ENCODE results near the gene ACTL6B.
"Not testable (repeated sequence)": the region's sequence is repeated elsewhere in the genome, so short reads cannot be mapped to it uniquely, and the experiment has no call there.

ACTL6B gene

GRCh38 chr7:100669106-100669505, 12.9 kb upstream of the ACTL6B start:
- not testable (repeated sequence) for H3K9me3 ChIP-seq (ENCODE audit: insufficient read depth, low read depth, low read length); H2BK120ac ChIP-seq (ENCODE audit: insufficient read depth, low read length, poor library complexity); H3K79me1 ChIP-seq (ENCODE audit: low read length); H3K14ac ChIP-seq (ENCODE audit: low read length); H2BK12ac ChIP-seq (ENCODE audit: low read length); H2AK5ac ChIP-seq (ENCODE audit: low read length); H3K36me3 ChIP-seq (ENCODE audit: control insufficient read depth in 1 of 2, insufficient read depth in 2 of 2, low read length in 2 of 2); H3K23ac ChIP-seq (ENCODE audit: low read length); H3K9ac ChIP-seq (ENCODE audit: low read length); H3K27ac ChIP-seq (ENCODE audit: low read depth, low read length); H3K4me2 ChIP-seq (ENCODE audit: low read length); H4K12ac ChIP-seq (ENCODE audit: low read depth, low read length); H3K4ac ChIP-seq (ENCODE audit: low read depth, low read length); H4K91ac ChIP-seq (ENCODE audit: low read depth, low read length); H3K27me3 ChIP-seq (ENCODE audit: insufficient read depth, low read length); H3K18ac ChIP-seq (ENCODE audit: low read length); H3K4me1 ChIP-seq (ENCODE audit: control insufficient read depth in 1 of 2, insufficient read depth in 2 of 2, low read length in 2 of 2); H3K4me3 ChIP-seq (ENCODE audit: low read depth, low read length); DNase-seq; H2AFZ ChIP-seq (ENCODE audit: insufficient read depth, low read length, poor library complexity); H3K79me2 ChIP-seq (ENCODE audit: control insufficient read depth, insufficient read depth, low read length, poor library complexity); H4K8ac ChIP-seq (ENCODE audit: low read depth, low read length); H2BK5ac ChIP-seq (ENCODE audit: low read depth, low read length, poor library complexity)
- WGBS (ENCODE audit: extremely low coverage, insufficient coverage, insufficient read length), result no CpG with 5 or more reads among the region's 12 CpGs

DNA sequence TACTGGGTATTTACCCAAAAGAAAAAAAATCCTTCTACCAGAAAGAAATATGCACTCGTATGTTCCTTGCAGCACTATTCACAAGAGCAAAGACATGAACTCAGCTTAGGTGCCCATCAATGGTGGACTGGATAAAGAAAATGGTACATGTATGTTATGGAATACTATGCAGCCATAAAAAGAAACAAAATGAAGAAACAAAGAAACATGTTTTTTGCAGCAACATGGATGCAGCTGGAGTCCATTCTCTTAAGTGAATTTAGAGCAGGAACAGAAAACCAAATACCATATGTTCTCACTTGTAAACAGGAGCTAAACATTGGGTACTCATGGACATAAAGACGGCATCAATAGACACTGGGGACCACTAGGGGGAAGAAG, 11.8 kb upstream of the ACTL6B start:
- H3K9ac ChIP-seq (ENCODE audit: low read length), result no peak overlapping the region
- H4K91ac ChIP-seq (ENCODE audit: low read depth, low read length), result no peak overlapping the region
- H2BK5ac ChIP-seq (ENCODE audit: low read depth, low read length, poor library complexity), result no peak overlapping the region
- H3K18ac ChIP-seq (ENCODE audit: low read length), result no peak overlapping the region
- no peak overlapping the region for H3K14ac ChIP-seq (ENCODE audit: low read length)
- no peak overlapping the region for H3K4ac ChIP-seq (ENCODE audit: low read depth, low read length)
- no peaks in the 10 kb centered on the region for H3K79me2 ChIP-seq (ENCODE audit: control insufficient read depth, insufficient read depth, low read length, poor library complexity)
- no peaks in the 10 kb centered on the region for H3K9me3 ChIP-seq (ENCODE audit: insufficient read depth, low read depth, low read length)
- WGBS (ENCODE audit: extremely low coverage, insufficient coverage, insufficient read length), result no CpG with 5 or more reads among the region's 2 CpGs
- H2BK12ac ChIP-seq (ENCODE audit: low read length), result no peak overlapping the region
- no peaks in the 10 kb centered on the region for H3K4me1 ChIP-seq (ENCODE audit: control insufficient read depth in 1 of 2, insufficient read depth in 2 of 2, low read length in 2 of 2)
- H3K23ac ChIP-seq (ENCODE audit: low read length), result no peak overlapping the region
- no peak overlapping the region for H4K8ac ChIP-seq (ENCODE audit: low read depth, low read length)
- no peak overlapping the region for H2AFZ ChIP-seq (ENCODE audit: insufficient read depth, low read length, poor library complexity)
- H3K27me3 ChIP-seq (ENCODE audit: insufficient read depth, low read length), result no peaks in the 10 kb centered on the region
- H3K36me3 ChIP-seq (ENCODE audit: control insufficient read depth in 1 of 2, insufficient read depth in 2 of 2, low read length in 2 of 2), result no peaks in the 10 kb centered on the region
- H2AK5ac ChIP-seq (ENCODE audit: low read length), result no peak overlapping the region
- H3K4me2 ChIP-seq (ENCODE audit: low read length), result no peak overlapping the region
- no peak overlapping the region for H3K4me3 ChIP-seq (ENCODE audit: low read depth, low read length)
- no peak for DNase-seq
- H4K12ac ChIP-seq (ENCODE audit: low read depth, low read length), result no peak overlapping the region
- H3K27ac ChIP-seq (ENCODE audit: low read depth, low read length), result no peak overlapping the region
- H2BK120ac ChIP-seq (ENCODE audit: insufficient read depth, low read length, poor library complexity), result no peak overlapping the region
- no peaks in the 10 kb centered on the region for H3K79me1 ChIP-seq (ENCODE audit: low read length)

DNA sequence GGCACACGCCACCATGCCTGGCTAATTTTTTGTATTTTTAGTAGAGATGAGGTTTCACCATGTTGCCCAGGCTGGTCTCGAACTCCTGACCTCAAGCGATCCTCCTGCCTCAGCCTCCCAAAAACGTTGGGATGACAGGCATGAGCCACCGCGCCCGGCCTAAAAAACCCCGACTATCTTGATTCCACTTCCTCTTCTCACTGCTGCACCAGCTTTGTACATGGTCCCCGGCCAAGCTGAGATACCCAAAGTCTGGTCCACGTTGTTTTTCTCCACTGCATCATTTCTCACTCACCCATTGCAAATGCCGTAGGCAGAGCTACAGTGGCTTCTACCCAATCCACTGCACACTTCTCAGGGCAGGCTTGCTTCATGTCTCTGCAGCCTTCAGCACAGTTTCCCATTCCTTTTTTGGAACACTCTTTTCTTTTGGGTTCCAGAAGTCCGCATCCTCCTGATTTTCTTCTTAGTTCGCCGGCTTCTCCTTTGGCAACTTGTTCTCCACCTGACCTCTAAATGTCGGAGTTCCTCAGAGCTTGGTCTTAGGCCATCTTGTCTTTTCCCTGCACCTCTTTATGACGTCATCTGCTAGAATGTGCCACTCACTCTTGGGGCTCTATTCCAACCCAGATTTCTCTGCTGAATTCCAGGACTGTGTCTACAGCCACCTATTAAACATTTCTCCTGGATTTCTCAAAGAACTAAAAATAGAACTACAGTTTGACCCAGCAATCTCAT, 11.3 kb upstream of the ACTL6B start:
- H3K4me3 ChIP-seq (ENCODE audit: low read depth, low read length), result no peak overlapping the region
- H4K8ac ChIP-seq (ENCODE audit: low read depth, low read length), result no peak overlapping the region
- no peaks in the 10 kb centered on the region for H3K79me1 ChIP-seq (ENCODE audit: low read length)
- no peak overlapping the region for H3K4ac ChIP-seq (ENCODE audit: low read depth, low read length)
- H3K23ac ChIP-seq (ENCODE audit: low read length), result no peak overlapping the region
- H3K9me3 ChIP-seq (ENCODE audit: insufficient read depth, low read depth, low read length), result no peaks in the 10 kb centered on the region
- H3K4me2 ChIP-seq (ENCODE audit: low read length), result no peak overlapping the region
- H2AFZ ChIP-seq (ENCODE audit: insufficient read depth, low read length, poor library complexity), result no peak overlapping the region
- H3K9ac ChIP-seq (ENCODE audit: low read length), result no peak overlapping the region
- no peak overlapping the region for H3K27ac ChIP-seq (ENCODE audit: low read depth, low read length)
- no peak overlapping the region for H2BK5ac ChIP-seq (ENCODE audit: low read depth, low read length, poor library complexity)
- no peak overlapping the region for H4K12ac ChIP-seq (ENCODE audit: low read depth, low read length)
- no peaks in the 10 kb centered on the region for H3K36me3 ChIP-seq (ENCODE audit: control insufficient read depth in 1 of 2, insufficient read depth in 2 of 2, low read length in 2 of 2)
- H4K91ac ChIP-seq (ENCODE audit: low read depth, low read length), result no peak overlapping the region
- no peak overlapping the region for H3K18ac ChIP-seq (ENCODE audit: low read length)
- WGBS (ENCODE audit: extremely low coverage, insufficient coverage, insufficient read length), result no CpG with 5 or more reads among the region's 16 CpGs
- no peak overlapping the region for H2BK120ac ChIP-seq (ENCODE audit: insufficient read depth, low read length, poor library complexity)
- no peaks in the 10 kb centered on the region for H3K4me1 ChIP-seq (ENCODE audit: control insufficient read depth in 1 of 2, insufficient read depth in 2 of 2, low read length in 2 of 2)
- no peaks in the 10 kb centered on the region for H3K27me3 ChIP-seq (ENCODE audit: insufficient read depth, low read length)
- H2AK5ac ChIP-seq (ENCODE audit: low read length), result no peak overlapping the region
- DNase-seq, result no peak
- no peak overlapping the region for H2BK12ac ChIP-seq (ENCODE audit: low read length)
- no peaks in the 10 kb centered on the region for H3K79me2 ChIP-seq (ENCODE audit: control insufficient read depth, insufficient read depth, low read length, poor library complexity)
- H3K14ac ChIP-seq (ENCODE audit: low read length), result no peak overlapping the region

GRCh38 chr7:100665168-100665726, 9.0 kb upstream of the ACTL6B start:
- Histone ChIP-seq H3K4me1 (ENCODE audit: control insufficient read depth in 1 of 2, insufficient read depth in 2 of 2, low read length in 2 of 2) (no peaks in the 10 kb centered on the region), H3K79me2 (ENCODE audit: control insufficient read depth, insufficient read depth, low read length, poor library complexity) (no peaks in the 10 kb centered on the region), H2BK12ac (ENCODE audit: low read length) (no peak overlapping the region), H3K18ac (ENCODE audit: low read length) (no peak overlapping the region), H2AFZ (ENCODE audit: insufficient read depth, low read length, poor library complexity) (no peak overlapping the region), H3K79me1 (ENCODE audit: low read length) (no peaks in the 10 kb centered on the region), H3K9ac (ENCODE audit: low read length) (no peak overlapping the region), H3K27me3 (ENCODE audit: insufficient read depth, low read length) (no peaks in the 10 kb centered on the region), H3K36me3 (ENCODE audit: control insufficient read depth in 1 of 2, insufficient read depth in 2 of 2, low read length in 2 of 2) (no peaks in the 10 kb centered on the region), H4K91ac (ENCODE audit: low read depth, low read length) (no peak overlapping the region), H3K27ac (ENCODE audit: low read depth, low read length) (no peak overlapping the region), H2BK120ac (ENCODE audit: insufficient read depth, low read length, poor library complexity) (no peak overlapping the region), H4K8ac (ENCODE audit: low read depth, low read length) (no peak overlapping the region), H3K23ac (ENCODE audit: low read length) (no peak overlapping the region), H3K14ac (ENCODE audit: low read length) (no peak overlapping the region), H4K12ac (ENCODE audit: low read depth, low read length) (no peak overlapping the region), H2BK5ac (ENCODE audit: low read depth, low read length, poor library complexity) (no peak overlapping the region), H3K4ac (ENCODE audit: low read depth, low read length) (no peak overlapping the region), H2AK5ac (ENCODE audit: low read length) (no peak overlapping the region), H3K9me3 (ENCODE audit: insufficient read depth, low read depth, low read length) (no peaks in the 10 kb centered on the region), H3K4me2 (ENCODE audit: low read length) (no peak overlapping the region), H3K4me3 (ENCODE audit: low read depth, low read length) (no peak overlapping the region)
- WGBS (ENCODE audit: extremely low coverage, insufficient coverage, insufficient read length), result no CpG with 5 or more reads among the region's 5 CpGs
- DNase-seq, result no peak
